GM23248 (cell line): ENCODE measurements around the gene HTRA1. TPM values are rescaled to one million over a fixed set of nuclear protein-coding genes. Genes with fewer than 3 reads are reported as not detected.

Source experiments
- DNase-seq: peaks from one replicate; pipeline ENCODE4 v3.0.0-alpha.2; 2015
- H2AFZ ChIP-seq: fragments of 200-600 bp; sonication (generic); 2 replicates; pipeline ENCODE4 v1.6.1; 2016; ENCODE audit warnings: antibody characterized with exemption
- H3F3A ChIP-seq: fragments of 200-600 bp; sonication (generic); 2 replicates; pipeline ENCODE4 v1.6.1; 2016; ENCODE audit warnings: mild to moderate bottlenecking, antibody characterized with exemption, mixed run types; ENCODE audit not compliant: insufficient read depth
- H3K27ac ChIP-seq: fragments of 200-600 bp; sonication (generic); 2 replicates; pipeline ENCODE4 v1.5.1; 2016; ENCODE audit warnings: mild to moderate bottlenecking
- H3K27me3 ChIP-seq: fragments of 200-600 bp; sonication (generic); replicated peaks from 2 replicates; pipeline ENCODE4 v1.6.1; 2016; ENCODE audit warnings: mild to moderate bottlenecking; ENCODE audit not compliant: insufficient read depth
- H3K36me3 ChIP-seq: fragments of 200-600 bp; sonication (generic); 2 replicates; pipeline ENCODE4 v1.6.1; 2016; ENCODE audit warnings: low read depth, mild to moderate bottlenecking
- H3K4me1 ChIP-seq: fragments of 200-600 bp; sonication (generic); 2 replicates; pipeline ENCODE4 v1.6.1; 2016; ENCODE audit warnings: mild to moderate bottlenecking; ENCODE audit not compliant: insufficient read depth
- H3K4me2 ChIP-seq: fragments of 200-600 bp; sonication (generic); one replicate; pipeline ENCODE4 v1.6.1; 2016; ENCODE audit warnings: mild to moderate bottlenecking; ENCODE audit not compliant: unreplicated experiment
- H3K4me3 ChIP-seq: fragments of 200-600 bp; sonication (generic); 2 replicates; pipeline ENCODE4 v1.5.1; 2016; ENCODE audit warnings: mild to moderate bottlenecking
- H3K79me2 ChIP-seq: fragments of 200-600 bp; sonication (generic); 2 replicates; pipeline ENCODE4 v1.6.1; 2016; ENCODE audit warnings: mild to moderate bottlenecking; ENCODE audit not compliant: insufficient read depth
- H3K9ac ChIP-seq: fragments of 200-600 bp; sonication (generic); 2 replicates; pipeline ENCODE4 v1.6.1; 2016; ENCODE audit warnings: mild to moderate bottlenecking
- H3K9me2 ChIP-seq: fragments of 200-600 bp; sonication (generic); 2 replicates; pipeline ENCODE4 v1.6.1; 2016; ENCODE audit warnings: mixed run types, mild to moderate bottlenecking, moderate library complexity; ENCODE audit not compliant: insufficient read depth
- H3K9me3 ChIP-seq: fragments of 200-600 bp; sonication (generic); one replicate; pipeline ENCODE4 v1.6.1; 2017; ENCODE audit warnings: low read depth
- H4K20me1 ChIP-seq: fragments of 200-600 bp; sonication (generic); 2 replicates; pipeline ENCODE4 v1.6.0; 2016; ENCODE audit not compliant: insufficient read depth
- EZH2 ChIP-seq: fragments of 200-600 bp; sonication (generic); IDR thresholded peaks from 2 replicates; pipeline ENCODE4 v1.6.1; 2018; ENCODE audit warnings: antibody characterized with exemption, mild to moderate bottlenecking; ENCODE audit not compliant: insufficient read depth, poor library complexity, severe bottlenecking
- EZH2phosphoT487 ChIP-seq: fragments of 200-600 bp; sonication (generic); IDR thresholded peaks from 2 replicates; pipeline ENCODE4 v1.6.1; 2018; ENCODE audit warnings: antibody characterized with exemption, moderate library complexity, mild to moderate bottlenecking, low read depth; ENCODE audit not compliant: insufficient read depth
- WGBS, 2 experiments: methylation state at CpG; one replicate each; pipeline ENCODE4 v1.1.6; 2015 to 2017; ENCODE audit warnings: low lambda C conversion rate in 2 of 2, low coverage in 1 of 2; ENCODE audit errors: missing lambda C conversion rate in 2 of 2; 5-methylcytosine and 5-hydroxymethylcytosine counted together
- in situ Hi-C: fragments of 300-500 bp; cut with MboI; formaldehyde crosslinking; loops from 2 replicates; pipeline ENCODE4 v1.15.0; 2020
- polyA plus RNA-seq: library from polyadenylated mRNA; unstranded; fragments of >200 nt; fragmentation: Nextera tagmentation; extraction: Ambion mirVana; gene quantifications from 2 replicates; pipeline ENCODE4 v1.2.1, GENCODE V29; 2016
- total RNA-seq: library from RNA; depleted of rRNA; stranded (reverse); fragments of >200 nt; shearing (Covaris generic); gene quantifications from 2 replicates; pipeline ENCODE4 v1.2.3, GENCODE V29; 2014

Gene HTRA1
- total and polyA plus RNA-seq, 2 experiments from 2014 or later: 220 to 405 TPM

DNA sequence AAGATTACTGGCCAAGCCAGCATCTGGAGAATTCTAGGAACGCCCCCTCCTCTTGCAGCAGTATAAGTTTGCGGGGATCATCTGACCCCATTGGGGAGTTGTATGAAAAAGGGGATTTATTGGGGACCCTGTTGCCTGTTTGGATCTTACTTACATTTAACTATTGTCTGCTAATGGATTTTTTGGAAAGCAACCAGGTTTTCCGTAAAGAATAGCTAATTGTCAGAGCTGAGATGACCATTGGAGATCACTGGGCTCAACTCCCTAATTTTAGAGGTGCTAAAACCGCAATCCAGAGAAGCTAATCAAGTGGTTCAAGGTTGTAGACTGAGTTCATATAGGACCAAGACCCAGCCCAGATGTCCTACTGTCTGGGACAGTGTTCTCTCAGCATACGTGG is 38.8 kb downstream of the HTRA1 start:
- Histone ChIP-seq H3K27me3 (no peaks in the 10 kb centered on the region), H3F3A (peaks cover 39% of the 10 kb centered on the region), H3K4me2 (no peak overlapping the region), H3K9me2 (no peaks in the 10 kb centered on the region), H4K20me1 (no peaks in the 10 kb centered on the region), H3K79me2 (peaks cover 37% of the 10 kb centered on the region), H3K36me3 (no peaks in the 10 kb centered on the region), H3K4me3 (no peak overlapping the region), H2AFZ (no peak overlapping the region), H3K9ac (peak overlapping the region; percentile 1; the same call in 1 of the 2 replicates), H3K27ac (peak overlapping the region; percentile 63), H3K4me1 (peaks cover 38% of the 10 kb centered on the region), H3K9me3 (no peaks in the 10 kb centered on the region)
- 76 to 77% methylated on average over 5 of the region's 5 CpGs for WGBS, 2 experiments
- DNase-seq: no peak
- no peak for TF ChIP-seq EZH2
- TF ChIP-seq EZH2phosphoT487: no peak
- in situ Hi-C loops: no loop called here

- Histone ChIP-seq H3F3A (peaks cover 33% of the 10 kb centered on the region), H3K36me3 (no peaks in the 10 kb centered on the region), H3K27ac (no peak overlapping the region), H3K9me2 (no peaks in the 10 kb centered on the region), H3K9me3 (no peaks in the 10 kb centered on the region), H3K9ac (no peak overlapping the region), H3K27me3 (no peaks in the 10 kb centered on the region), H3K4me3 (no peak overlapping the region), H3K4me1 (peaks cover 33% of the 10 kb centered on the region), H3K4me2 (no peak overlapping the region), H3K79me2 (peaks cover 42% of the 10 kb centered on the region), H2AFZ (no peak overlapping the region), H4K20me1 (no peaks in the 10 kb centered on the region)
- 73 to 80% methylated on average over 6 of the region's 6 CpGs for WGBS, 2 experiments
- no peak for TF ChIP-seq EZH2phosphoT487
- no peak for TF ChIP-seq EZH2
- in situ Hi-C loops: no loop called here
- DNase-seq: no peak
Measured at GRCh38 chr10:122500726-122501125, 39.4 kb downstream of the HTRA1 start.

DNA sequence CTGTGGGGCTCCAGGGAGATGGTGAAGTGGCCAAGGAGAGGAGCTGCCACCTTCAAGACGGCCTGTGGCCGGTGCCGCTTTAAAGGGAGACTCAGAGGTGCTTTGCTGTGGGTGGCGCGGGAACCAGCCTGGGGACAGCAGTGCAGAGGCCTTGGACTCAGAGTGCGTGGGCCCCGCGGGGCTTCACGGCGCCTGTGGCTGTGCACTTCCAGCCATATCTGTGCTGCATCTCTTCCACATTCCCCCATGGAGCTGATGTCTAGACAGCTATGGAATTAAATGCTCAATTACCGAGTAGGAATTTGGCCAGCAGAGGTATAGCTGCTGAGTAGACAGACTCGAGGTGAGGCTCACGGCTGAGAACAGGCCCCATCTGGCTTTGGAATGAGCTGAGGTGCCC is 41.7 kb downstream of the HTRA1 start:
- 93% methylated on average over 13 of the region's 13 CpGs for WGBS, 2 experiments
- TF ChIP-seq EZH2 (no peak), EZH2phosphoT487 (no peak)

DNA sequence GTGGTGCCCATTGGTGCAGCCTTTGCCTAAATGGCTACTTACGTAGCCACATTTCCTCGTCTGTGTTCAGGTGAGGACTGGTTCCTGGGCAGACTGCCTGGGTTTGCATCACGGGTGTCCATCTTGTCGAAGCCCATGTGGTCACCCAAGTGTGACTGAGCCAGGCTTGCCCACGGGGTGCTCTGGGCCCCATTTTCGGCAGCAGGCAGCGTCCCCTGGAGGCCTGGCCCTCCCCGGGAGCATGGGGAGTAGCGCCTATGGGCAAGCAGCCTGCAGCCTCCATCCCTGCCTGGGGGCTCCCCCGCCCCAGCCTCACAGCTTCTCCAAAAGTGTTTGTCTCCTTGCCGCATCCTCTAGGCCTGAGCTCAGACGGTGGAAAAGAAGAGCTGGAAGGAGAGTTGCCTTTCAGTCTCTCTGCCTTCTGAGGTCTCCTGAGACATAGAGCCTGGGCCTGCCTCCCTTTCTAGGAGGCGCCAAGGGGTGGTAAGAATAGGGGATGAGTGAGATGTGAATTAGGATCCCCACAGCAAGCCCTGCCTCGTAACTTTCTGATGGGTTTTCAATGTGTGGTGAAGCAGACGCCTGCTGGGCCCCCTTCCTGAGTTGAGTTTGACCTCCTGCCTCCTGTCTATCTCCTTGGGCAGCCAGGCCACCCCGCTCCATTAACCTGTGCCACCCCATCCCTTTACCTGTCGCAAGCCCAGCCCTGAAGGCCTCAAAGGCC is 42.7 kb downstream of the HTRA1 start:
- peaks cover 19% of the 10 kb centered on the region for H3K79me2 ChIP-seq
- WGBS, 2 experiments: 64 to 72% methylated on average over 17 of the region's 17 CpGs
- H3K9ac ChIP-seq: peak overlapping the region; percentile 35; the same call in 1 of the 2 replicates
- TF ChIP-seq EZH2 (no peak), EZH2phosphoT487 (no peak)
- H3K4me2 ChIP-seq: no peak overlapping the region
- H3K27me3 ChIP-seq: no peaks in the 10 kb centered on the region
- in situ Hi-C loops: no loop called here
- H3K9me3 ChIP-seq: no peaks in the 10 kb centered on the region
- no peak overlapping the region for H2AFZ ChIP-seq
- H4K20me1 ChIP-seq: no peaks in the 10 kb centered on the region
- H3K36me3 ChIP-seq: 0 out of 2 replicates have a peak, but pooled peaks cover 7% of the 10 kb centered on the region
- no peak for DNase-seq
- H3K9me2 ChIP-seq: no peaks in the 10 kb centered on the region
- H3K4me1 ChIP-seq: peaks cover 16% of the 10 kb centered on the region
- H3K27ac ChIP-seq: no peak overlapping the region
- peaks cover 17% of the 10 kb centered on the region for H3F3A ChIP-seq
- H3K4me3 ChIP-seq: no peak overlapping the region

More for the DNA sequence above, 41.7 kb downstream of the HTRA1 start:
- H3K4me2 ChIP-seq: no peak overlapping the region
- 0 out of 2 replicates have a peak, but pooled peaks cover 7% of the 10 kb centered on the region for H3K36me3 ChIP-seq
- no peaks in the 10 kb centered on the region for H4K20me1 ChIP-seq
- H3K27me3 ChIP-seq: no peaks in the 10 kb centered on the region
- H3K27ac ChIP-seq: no peak overlapping the region
- H3K9ac ChIP-seq: no peak overlapping the region
- peaks cover 26% of the 10 kb centered on the region for H3K4me1 ChIP-seq
- peaks cover 20% of the 10 kb centered on the region for H3F3A ChIP-seq
- H3K4me3 ChIP-seq: no peak overlapping the region
- peaks cover 29% of the 10 kb centered on the region for H3K79me2 ChIP-seq
- no peak overlapping the region for H2AFZ ChIP-seq
- H3K9me3 ChIP-seq: no peaks in the 10 kb centered on the region
- H3K9me2 ChIP-seq: no peaks in the 10 kb centered on the region
- in situ Hi-C loops: no loop called here
- no peak for DNase-seq
